GM23338 (cell line): ENCODE measurements around the gene CLASP2.

Experiments
- CREB1 ChIP-seq: fragments of 250-450 bp; sonication (Bioruptor Pico); IDR thresholded peaks from 2 replicates; pipeline ENCODE4 v1.5.0; 2020; ENCODE audit warnings: low read depth, mild to moderate bottlenecking, moderate library complexity
- CTCF ChIP-seq, 2 experiments: fragments of 200-600 bp in 1 of 2; sonication (generic) in 1 of 2; conservative IDR thresholded peaks; 2 replicates each; pipeline versions ENCODE4 v1.5.1 to v1.6.1; 2016 to 2017; ENCODE audit warnings: antibody characterized with exemption in 2 of 2, low read depth in 2 of 2, mild to moderate bottlenecking in 2 of 2, moderate library complexity in 1 of 2
- EZH2 ChIP-seq: fragments of 200-600 bp; sonication (generic); IDR thresholded peaks from one replicate; pipeline ENCODE4 v1.8.0; 2017; ENCODE audit warnings: antibody characterized with exemption, mild to moderate bottlenecking, low read depth; ENCODE audit not compliant: unreplicated experiment
- EZH2phosphoT487 ChIP-seq: fragments of 200-600 bp; sonication (generic); IDR thresholded peaks from one replicate; pipeline ENCODE4 v1.8.1; 2018; ENCODE audit warnings: antibody characterized with exemption; ENCODE audit not compliant: unreplicated experiment
- NANOG ChIP-seq: IDR thresholded peaks from 2 replicates; pipeline ENCODE4 v1.6.1; 2016; ENCODE audit warnings: antibody characterized with exemption, borderline replicate concordance
- POLR2AphosphoS5 ChIP-seq: IDR thresholded peaks from 2 replicates; pipeline ENCODE4 v1.6.1; 2016; ENCODE audit warnings: antibody characterized with exemption, low read depth
- STAT1 ChIP-seq: IDR thresholded peaks from one replicate; pipeline ENCODE4 v1.6.1; 2016; ENCODE audit warnings: antibody characterized with exemption; ENCODE audit not compliant: unreplicated experiment
- ZNF114 ChIP-seq: fragments of 250-450 bp; sonication (Bioruptor Pico); IDR thresholded peaks from 2 replicates; pipeline ENCODE4 v1.5.0; 2020; ENCODE audit warnings: mild to moderate bottlenecking, moderate library complexity
- TF ChIP-seq, protein P1 (sequence below): IDR thresholded peaks from one replicate; pipeline ENCODE4 v1.6.1; 2018; ENCODE audit warnings: antibody characterized with exemption; ENCODE audit not compliant: unreplicated experiment

DNA sequence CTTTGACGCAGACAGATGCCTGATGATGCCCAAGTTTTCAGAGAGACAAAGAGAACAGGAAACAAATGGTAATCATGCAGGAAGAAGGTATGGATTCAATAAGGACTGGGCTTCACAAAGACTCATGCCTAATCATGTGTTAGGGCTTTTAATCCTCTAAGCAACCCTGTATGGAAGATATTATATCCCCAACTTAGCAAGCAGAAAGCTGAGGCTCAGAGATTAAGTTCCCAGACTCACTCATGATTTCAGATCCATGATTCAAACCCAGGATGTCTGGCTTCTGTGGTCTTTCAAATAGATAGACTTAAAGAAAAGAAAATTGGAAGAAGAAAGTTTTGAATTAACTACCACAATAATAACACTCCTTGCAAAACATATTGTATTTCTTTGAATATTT is 4.1 kb upstream of the CLASP2 start:
- no peak for TF ChIP-seq EZH2
- no peak for TF ChIP-seq CTCF (conservative IDR thresholded peaks at IDR 0.05; ENCODE audit: low read depth in 2 of 2)
- no peak for TF ChIP-seq CREB1 (CRISPR knock-in tag)
- no peak for TF ChIP-seq POLR2AphosphoS5
- no peak for TF ChIP-seq EZH2phosphoT487
- TF ChIP-seq, protein P1, sequence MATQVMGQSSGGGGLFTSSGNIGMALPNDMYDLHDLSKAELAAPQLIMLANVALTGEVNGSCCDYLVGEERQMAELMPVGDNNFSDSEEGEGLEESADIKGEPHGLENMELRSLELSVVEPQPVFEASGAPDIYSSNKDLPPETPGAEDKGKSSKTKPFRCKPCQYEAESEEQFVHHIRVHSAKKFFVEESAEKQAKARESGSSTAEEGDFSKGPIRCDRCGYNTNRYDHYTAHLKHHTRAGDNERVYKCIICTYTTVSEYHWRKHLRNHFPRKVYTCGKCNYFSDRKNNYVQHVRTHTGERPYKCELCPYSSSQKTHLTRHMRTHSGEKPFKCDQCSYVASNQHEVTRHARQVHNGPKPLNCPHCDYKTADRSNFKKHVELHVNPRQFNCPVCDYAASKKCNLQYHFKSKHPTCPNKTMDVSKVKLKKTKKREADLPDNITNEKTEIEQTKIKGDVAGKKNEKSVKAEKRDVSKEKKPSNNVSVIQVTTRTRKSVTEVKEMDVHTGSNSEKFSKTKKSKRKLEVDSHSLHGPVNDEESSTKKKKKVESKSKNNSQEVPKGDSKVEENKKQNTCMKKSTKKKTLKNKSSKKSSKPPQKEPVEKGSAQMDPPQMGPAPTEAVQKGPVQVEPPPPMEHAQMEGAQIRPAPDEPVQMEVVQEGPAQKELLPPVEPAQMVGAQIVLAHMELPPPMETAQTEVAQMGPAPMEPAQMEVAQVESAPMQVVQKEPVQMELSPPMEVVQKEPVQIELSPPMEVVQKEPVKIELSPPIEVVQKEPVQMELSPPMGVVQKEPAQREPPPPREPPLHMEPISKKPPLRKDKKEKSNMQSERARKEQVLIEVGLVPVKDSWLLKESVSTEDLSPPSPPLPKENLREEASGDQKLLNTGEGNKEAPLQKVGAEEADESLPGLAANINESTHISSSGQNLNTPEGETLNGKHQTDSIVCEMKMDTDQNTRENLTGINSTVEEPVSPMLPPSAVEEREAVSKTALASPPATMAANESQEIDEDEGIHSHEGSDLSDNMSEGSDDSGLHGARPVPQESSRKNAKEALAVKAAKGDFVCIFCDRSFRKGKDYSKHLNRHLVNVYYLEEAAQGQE: no peak
- TF ChIP-seq ZNF114 (CRISPR knock-in tag): no peak
- no peak for TF ChIP-seq NANOG
- no peak for TF ChIP-seq STAT1
